HepG2 (cell line): Measurements from ENCODE around the gene CTDNEP1. TPM values are rescaled to one million over a fixed set of nuclear protein-coding genes. Genes with fewer than 3 reads are reported as not detected.
A peak's percentile ranks its signal among the peaks of the same experiment; 100 is the strongest.

Source experiments
- ATAC-seq: fragments of 200-7000 bp; cut with Tn5 transposase; 3 replicates; pipeline ENCODE4 v1.9.1; 2020; ENCODE audit warnings: mild to moderate bottlenecking, moderate library complexity
- BruUV-seq: library from RNA; stranded (reverse); fragments of 400-500 nt; replicated peaks from 2 replicates; lab custom pipeline; 2021; lab: Mats Ljungman, UMichigan
- CTCF ChIA-PET: fragments of 300-600 bp; formaldehyde crosslinking; extraction: SDS; loops from one replicate; lab custom pipeline; 2021; ENCODE audit warnings: low total read pairs, inconsistent platforms, low intra/inter-chr PET ratio; lab: Yijun Ruan, JAX
- POLR2A ChIA-PET: fragments of 350-600 bp; sonication (Branson Sonifier 250); formaldehyde crosslinking; loops from one replicate; lab custom pipeline; 2020; ENCODE audit warnings: antibody characterized with exemption, inconsistent platforms; lab: Yijun Ruan, JAX
- DNase-seq: peaks from one replicate; pipeline ENCODE4 v3.0.0-alpha.2; 2015; ENCODE audit warnings: low spot score
- FAIRE-seq: peaks from 3 replicates; lab custom pipeline; 2011; peaks lifted over from hg19 to GRCh38; lab: Jason Lieb, UNC
- H2AFZ ChIP-seq: one replicate; pipeline ENCODE4 v1.6.1; 2011; ENCODE audit warnings: low read length, inconsistent platforms
- H3K27ac ChIP-seq: fragments of 300-600 bp; 3 replicates; pipeline ENCODE4 v1.8.0; 2011; ENCODE audit warnings: mixed run types, mild to moderate bottlenecking, mixed read lengths, low read length, inconsistent platforms; ENCODE audit not compliant: insufficient read depth; ENCODE audit errors: extremely low read length
- H3K27me3 ChIP-seq, 2 experiments: fragments of 200-600 bp in 1 of 2; 2 replicates in 1 of 2; 3 replicates in 1 of 2; pipeline versions ENCODE4 v1.6.0 to v1.8.0; 2011; ENCODE audit warnings: low read length in 2 of 2, mild to moderate bottlenecking in 2 of 2, moderate library complexity in 2 of 2, inconsistent platforms in 1 of 2; ENCODE audit not compliant: insufficient read depth in 2 of 2, control insufficient read depth in 1 of 2
- H3K36me3 ChIP-seq, 2 experiments: fragments of 200-600 bp in 1 of 2; replicated peaks in 1 of 2; 2 replicates in 1 of 2; 3 replicates in 1 of 2; pipeline versions ENCODE4 v1.5.1 to v1.8.0; 2011; ENCODE audit warnings: low read length in 2 of 2, inconsistent platforms in 1 of 2; ENCODE audit not compliant: insufficient read depth in 2 of 2, control insufficient read depth in 1 of 2
- H3K4me1 ChIP-seq: 2 replicates; pipeline ENCODE4 v1.5.1; 2012; ENCODE audit warnings: low read length, inconsistent platforms; ENCODE audit not compliant: insufficient read depth
- H3K4me2 ChIP-seq: 2 replicates; pipeline ENCODE4 v1.6.0; 2011; ENCODE audit warnings: low read depth, low read length, inconsistent platforms
- H3K4me3 ChIP-seq, 3 experiments: fragments of 200-600 bp in 1 of 3; sonication (generic), shearing (Covaris generic) in 1 of 3; replicated peaks in 1 of 3; 2 replicates each; pipeline ENCODE4 v1.5.1; 2011 to 2016; ENCODE audit warnings: low read length in 3 of 3, inconsistent platforms in 2 of 3, low read depth in 2 of 3, mild to moderate bottlenecking in 2 of 3, control low read depth in 1 of 3, mixed read lengths in 1 of 3; ENCODE audit not compliant: insufficient read depth in 1 of 3
- H3K79me2 ChIP-seq: one replicate; pipeline ENCODE4 v1.6.1; 2011; ENCODE audit warnings: low read length, inconsistent platforms; ENCODE audit not compliant: insufficient read depth
- H3K9ac ChIP-seq: 2 replicates; pipeline ENCODE4 v1.6.0; 2011; ENCODE audit warnings: mild to moderate bottlenecking, low read depth, low read length, inconsistent platforms; ENCODE audit not compliant: insufficient read depth
- H3K9me3 ChIP-seq: 2 replicates; pipeline ENCODE4 v1.5.1; 2012; ENCODE audit warnings: mild to moderate bottlenecking, low read length
- H4K20me1 ChIP-seq: 2 replicates; pipeline ENCODE4 v1.6.0; 2011; ENCODE audit warnings: inconsistent platforms, mild to moderate bottlenecking, low read length, moderate library complexity; ENCODE audit not compliant: insufficient read depth
- ETV5 ChIP-seq: IDR thresholded peaks from 2 replicates; pipeline ENCODE4 v1.6.1; 2018; ENCODE audit warnings: missing biosample characterization, missing genetic modification reagents, inconsistent platforms, borderline replicate concordance
- FOXC1 ChIP-seq: sonication (generic); formaldehyde crosslinking; IDR thresholded peaks from 2 replicates; pipeline ENCODE4 v1.8.0; 2022; ENCODE audit warnings: mild to moderate bottlenecking, missing genetic modification reagents, borderline replicate concordance
- GATAD2A ChIP-seq: IDR thresholded peaks from 2 replicates; pipeline ENCODE4 v1.6.1; 2016
- HMGA1 ChIP-seq: sonication (generic); formaldehyde crosslinking; conservative IDR thresholded peaks from 2 replicates; pipeline ENCODE4 v1.4.0; 2020; ENCODE audit warnings: missing genetic modification reagents
- HNF4A ChIP-seq: sonication (generic); formaldehyde crosslinking; IDR thresholded peaks from 2 replicates; pipeline ENCODE4 v1.4.0; 2020; ENCODE audit warnings: missing genetic modification reagents
- MTF2 ChIP-seq: sonication (generic); formaldehyde crosslinking; IDR thresholded peaks from 2 replicates; pipeline ENCODE4 v1.5.0; 2020; ENCODE audit warnings: missing genetic modification reagents, borderline replicate concordance
- NRL ChIP-seq: sonication (generic); formaldehyde crosslinking; IDR thresholded peaks from 2 replicates; pipeline ENCODE4 v1.5.0; 2020; ENCODE audit warnings: missing genetic modification reagents, mild to moderate bottlenecking, moderate library complexity, borderline replicate concordance
- RAD21 ChIP-seq: fragments of 450-650 bp; formaldehyde crosslinking; IDR thresholded peaks from 2 replicates; pipeline ENCODE4 v1.5.0; 2020; ENCODE audit warnings: mild to moderate bottlenecking
- RBM39 ChIP-seq: fragments of 200-400 bp; formaldehyde crosslinking; IDR thresholded peaks from one replicate; pipeline ENCODE4 v1.6.1; 2018; ENCODE audit warnings: antibody characterized with exemption, mild to moderate bottlenecking, low read depth, low read length; ENCODE audit not compliant: poor library complexity, severe bottlenecking
- SAP130 ChIP-seq: IDR thresholded peaks from 2 replicates; pipeline ENCODE4 v1.6.1; 2016; ENCODE audit warnings: low read depth
- SMAD9 ChIP-seq: sonication (generic); formaldehyde crosslinking; IDR thresholded peaks from 2 replicates; pipeline ENCODE4 v1.5.1; 2020; ENCODE audit warnings: mild to moderate bottlenecking, missing genetic modification reagents
- THAP9 ChIP-seq: sonication (generic); formaldehyde crosslinking; IDR thresholded peaks from 2 replicates; pipeline ENCODE4; 2020; ENCODE audit warnings: missing genetic modification reagents, mild to moderate bottlenecking, borderline replicate concordance
- XBP1 ChIP-seq: sonication (generic); formaldehyde crosslinking; IDR thresholded peaks from 2 replicates; pipeline ENCODE4 v1.5.0; 2020; ENCODE audit warnings: missing genetic modification reagents
- ZBTB4 ChIP-seq: sonication (generic); formaldehyde crosslinking; IDR thresholded peaks from 2 replicates; pipeline ENCODE4 v1.4.0; 2020; ENCODE audit warnings: missing genetic modification reagents, mild to moderate bottlenecking, borderline replicate concordance
- ZNF333 ChIP-seq: sonication (generic); formaldehyde crosslinking; IDR thresholded peaks from 2 replicates; pipeline ENCODE4 v1.4.0; 2020; ENCODE audit warnings: mild to moderate bottlenecking, missing genetic modification reagents, borderline replicate concordance
- ZNF781 ChIP-seq: sonication (generic); formaldehyde crosslinking; IDR thresholded peaks from 2 replicates; pipeline ENCODE4 v1.5.1; 2020; ENCODE audit warnings: borderline replicate concordance, mild to moderate bottlenecking, missing genetic modification reagents; ENCODE audit errors: not compliant biosample characterization
- ZSCAN12 ChIP-seq: sonication (generic); formaldehyde crosslinking; IDR thresholded peaks from 2 replicates; pipeline ENCODE4 v1.9.0; 2021; ENCODE audit warnings: mild to moderate bottlenecking, missing genetic modification reagents
- whole genome bisulfite sequencing: methylation state at CpG from one replicate; pipeline ENCODE4 v1.1.6; 2017; ENCODE audit warnings: low lambda C conversion rate; 5-methylcytosine and 5-hydroxymethylcytosine counted together
- in situ Hi-C: cut with HindIII; loops from 2 replicates; pipeline ENCODE4 v1.10.0; 2017; ENCODE audit warnings: low pct_unique_long_range_greater_than_20kb; ENCODE audit not compliant: extremely low pct_ligation_motif_present
- intact Hi-C: fragments of 100-400 bp; cut with micrococcal nuclease; formaldehyde crosslinking; loops from one replicate; pipeline ENCODE4 v1.10.0; 2022; ENCODE audit not compliant: unreplicated experiment
- polyA plus RNA-seq, 8 experiments: library from polyadenylated mRNA; depleted of rRNA in 3 of 8; stranded (reverse) in 7 of 8; unstranded in 1 of 8; fragments of >200 nt; fragmentation: Illumina TruSeq in 4 of 8; extraction: Trizol in 4 of 8; gene quantifications; 2 replicates each; pipeline versions ENCODE4 v1.2.1 to v1.2.3, GENCODE V29; 2011 to 2016; ENCODE audit warnings: low read depth in 4 of 8, missing spikeins in 1 of 8, mixed read lengths in 1 of 8; ENCODE audit not compliant: insufficient read depth in 1 of 8
- total RNA-seq, 5 experiments: library from RNA; depleted of rRNA; stranded (reverse); fragments of >200 nt; fragmentation: Illumina TruSeq; extraction: Trizol; gene quantifications; 2 replicates each; pipeline ENCODE4 v1.2.3, GENCODE V29; 2016; ENCODE audit warnings: low read depth in 1 of 5

The CTDNEP1 gene
- total and polyA plus RNA-seq, 2 of the 13 experiments (the other 11 are each of a cell fraction or from before 2014, with no cell fraction given): 19.8 to 118 TPM

- TF ChIP-seq ZBTB4 (no peak), HMGA1 (CRISPR knock-in tag) (no peak), SAP130 (0 out of 2 replicates have a peak, but pooled peaks have one; percentile 24), ETV5 (peak; percentile 41; the same call in 1 of the 2 replicates), GATAD2A (CRISPR knock-in tag) (0 out of 2 replicates have a peak, but pooled peaks have one; percentile 15), ZSCAN12 (CRISPR knock-in tag) (no peak), HNF4A (CRISPR knock-in tag) (peak; percentile 25), XBP1 (CRISPR knock-in tag) (no peak)
Measured at GRCh38 chr17:7279448-7279847, 27.9 kb upstream of the CTDNEP1 start (continued).

- no peaks in the 10 kb centered on the region for H3K9me3 ChIP-seq
- H3K9ac ChIP-seq: no peak overlapping the region
- H3K4me2 ChIP-seq: peak overlapping the region; percentile 32; the same call in 1 of the 2 replicates
- WGBS: 0% methylated on average over 1 of the region's 1 CpG
- no peaks in the 10 kb centered on the region for H3K27me3 ChIP-seq
- intact Hi-C loops: no loop called here
- H4K20me1 ChIP-seq: no peaks in the 10 kb centered on the region
- peaks cover 62% of the 10 kb centered on the region for H3K4me1 ChIP-seq
- ChIA-PET POLR2A (interaction anchor here (0.8 to 3.2 kb wide), 10 partner anchors 8 to 348 kb away, joined by 3 to 26 read pairs (median 4); partner anchors contain the start of genes ACADVL, CTDNEP1, DLG4 and DVL2), CTCF (no interaction called here)
- H3K36me3 ChIP-seq: no peaks in the 10 kb centered on the region
- in situ Hi-C loops: no loop called here
- no peaks in the 10 kb centered on the region for H3K79me2 ChIP-seq
- DNase-seq: no peak
- H3K4me3 ChIP-seq: no peak overlapping the region
- BruUV-seq: no TSS peak
- FAIRE-seq: no peak
- no peak overlapping the region for H2AFZ ChIP-seq
- H3K27ac ChIP-seq: no peak overlapping the region
- ATAC-seq: peak; percentile 25; the same call in 1 of the 3 replicates
- no peak for TF ChIP-seq RBM39
- TF ChIP-seq ZNF333 (CRISPR knock-in tag): no peak
- no peak for TF ChIP-seq MTF2
- no peak for TF ChIP-seq FOXC1 (CRISPR knock-in tag)
- no peak for TF ChIP-seq ZNF781 (CRISPR knock-in tag)
- no peak for TF ChIP-seq THAP9
- no peak for TF ChIP-seq NRL (CRISPR knock-in tag)
- no peak for TF ChIP-seq SMAD9 (CRISPR knock-in tag)
- no peak for TF ChIP-seq RAD21 (CRISPR knock-in tag)
Measured at GRCh38 chr17:7266784-7267183, 15.2 kb upstream of the CTDNEP1 start.
